GM19239 (cell line): Measurements from ENCODE around the gene DOC2B.
"Not testable (repeated sequence)": the region's sequence is repeated elsewhere in the genome, so short reads cannot be mapped to it uniquely, and the experiment has no call there.

Experiments
- DNase-seq: peaks from one replicate; pipeline ENCODE4 v3.0.0; 2011; ENCODE audit warnings: low spot score; ENCODE audit not compliant: insufficient read length
- FAIRE-seq: peaks from 2 replicates; lab custom pipeline; 2011; peaks lifted over from hg19 to GRCh38; lab: Jason Lieb, UNC

Gene DOC2B

GRCh38 chr17:170130-170670 is 11.2 kb downstream of the DOC2B start:
- DNase-seq = no peak
- FAIRE-seq = no peak

GRCh38 chr17:168614-169013 is 12.8 kb downstream of the DOC2B start:
- not testable (repeated sequence) for FAIRE-seq, DNase-seq

- FAIRE-seq = no peak
- DNase-seq = no peak
Observed at GRCh38 chr17:165939-166338, 15.5 kb downstream of the DOC2B start.

GRCh38 chr17:164303-165235 is 16.9 kb downstream of the DOC2B start:
- FAIRE-seq (no peak), DNase-seq (no peak)

- FAIRE-seq (no peak), DNase-seq (no peak)
Observed at GRCh38 chr17:163514-164098, 17.8 kb downstream of the DOC2B start.

- FAIRE-seq (no peak), DNase-seq (no peak)
Observed at GRCh38 chr17:162689-163088, 18.8 kb downstream of the DOC2B start.

GRCh38 chr17:161481-161880 is 20.0 kb downstream of the DOC2B start:
- FAIRE-seq (no peak), DNase-seq (no peak)

GRCh38 chr17:160336-160735 is 21.1 kb downstream of the DOC2B start:
- FAIRE-seq = no peak

GRCh38 chr17:159609-160008 is 21.8 kb downstream of the DOC2B start:
- FAIRE-seq = no peak
- no peak for DNase-seq

More at GRCh38 chr17:160336-160735, 21.1 kb downstream of the DOC2B start:
- no peak for DNase-seq

- FAIRE-seq (no peak), DNase-seq (no peak)
Observed at GRCh38 chr17:158379-158778, 23.1 kb downstream of the DOC2B start.

GRCh38 chr17:157901-158300 is 23.5 kb downstream of the DOC2B start:
- FAIRE-seq (no peak), DNase-seq (no peak)

GRCh38 chr17:156946-157345 is 24.5 kb downstream of the DOC2B start:
- FAIRE-seq (no peak), DNase-seq (no peak)

GRCh38 chr17:156094-156621 is 25.3 kb downstream of the DOC2B start:
- FAIRE-seq (no peak), DNase-seq (no peak)

- DNase-seq = no peak
Observed at GRCh38 chr17:155576-155975, 25.9 kb downstream of the DOC2B start.

GRCh38 chr17:153851-154250 is 27.6 kb downstream of the DOC2B start:
- DNase-seq = no peak
- no peak for FAIRE-seq

More at GRCh38 chr17:155576-155975, 25.9 kb downstream of the DOC2B start:
- no peak for FAIRE-seq

- FAIRE-seq = no peak
- no peak for DNase-seq
Observed at GRCh38 chr17:152860-153420, 28.5 kb downstream of the DOC2B start.

- FAIRE-seq (no peak), DNase-seq (no peak)
Observed at GRCh38 chr17:151886-152859, 29.3 kb downstream of the DOC2B start.

- FAIRE-seq (no peak), DNase-seq (no peak)
Observed at GRCh38 chr17:151004-151403, 30.4 kb downstream of the DOC2B start.

GRCh38 chr17:149897-150584 is 31.4 kb downstream of the DOC2B start:
- FAIRE-seq (no peak), DNase-seq (no peak)
